ENCODE measurements around the gene ADAMTSL1. TPM values are rescaled to one million over a fixed set of nuclear protein-coding genes. Genes with fewer than 3 reads are reported as not detected.

The ADAMTSL1 gene
- total and polyA plus RNA-seq, 2 of the 8 experiments (the other 6 are each of a cell fraction or from before 2014, with no cell fraction given): 0.84 to 1.1 TPM

- no peaks in the 10 kb centered on the region for H3K79me2 ChIP-seq (ENCODE audit: control insufficient read depth in 1 of 2, insufficient read depth in 2 of 2, low read length in 2 of 2)
- H3K4me2 ChIP-seq (ENCODE audit: insufficient read depth in 1 of 2, low read depth in 2 of 2, low read length in 2 of 2): no peak overlapping the region
- no peak overlapping the region for H3K23ac ChIP-seq (ENCODE audit: insufficient read length)
- H3K4ac ChIP-seq (replicated peaks; ENCODE audit: insufficient read length, low read depth, low read length): no peak overlapping the region
- H2AK5ac ChIP-seq (ENCODE audit: low read depth, low read length): no peak overlapping the region
- no peak overlapping the region for H2BK20ac ChIP-seq (ENCODE audit: low read length)
- no peak overlapping the region for H2BK5ac ChIP-seq (ENCODE audit: low read depth, low read length)
- H4K20me1 ChIP-seq (replicated peaks in 1 of 2; ENCODE audit: control insufficient read depth in 1 of 2, insufficient read depth in 2 of 2, low read length in 2 of 2): no peaks in the 10 kb centered on the region
- H3K79me1 ChIP-seq (ENCODE audit: low read depth, low read length): no peaks in the 10 kb centered on the region
- 94% methylated on average over 2 of the region's 2 CpGs; no CpG with 5 or more reads in 1 of the 2 experiments for WGBS, 2 experiments (ENCODE audit: extremely low coverage in 1 of 2, insufficient coverage in 1 of 2, insufficient read length in 1 of 2, insufficient replicate concordance in 2 of 2, low coverage in 1 of 2, low lambda C conversion rate in 2 of 2, missing lambda C conversion rate in 1 of 2)
- H3K56ac ChIP-seq (replicated peaks; ENCODE audit: insufficient read length, low read depth, low read length): no peak overlapping the region
- TF ChIP-seq RXRA (IDR thresholded peaks at IDR 0.05; ENCODE audit: insufficient read depth, low read depth, low read length): no peak
- TF ChIP-seq TAF1 (IDR thresholded peaks at IDR 0.05; ENCODE audit: low read depth, low read length): no peak
- no peak for TF ChIP-seq E2F6 (IDR thresholded peaks at IDR 0.05)
- no peak for TF ChIP-seq MAX (IDR thresholded peaks at IDR 0.05)
- no peak for TF ChIP-seq SP2 (IDR thresholded peaks at IDR 0.05; ENCODE audit: low read length)
- TF ChIP-seq SIRT6 (IDR thresholded peaks at IDR 0.05; ENCODE audit: low read length): no peak
- TF ChIP-seq CBX8 (IDR thresholded peaks at IDR 0.05; ENCODE audit: borderline replicate concordance, low read depth, low read length): no peak
- no peak for TF ChIP-seq CEBPB (IDR thresholded peaks at IDR 0.05; ENCODE audit: low read depth, low read length)
- TF ChIP-seq SP4 (IDR thresholded peaks at IDR 0.05; ENCODE audit: low read length): no peak
- TF ChIP-seq FOSL1 (IDR thresholded peaks at IDR 0.05; ENCODE audit: insufficient read depth, low read depth, low read length): no peak
- TF ChIP-seq ATF3 (IDR thresholded peaks at IDR 0.05; ENCODE audit: insufficient read depth, low read depth, low read length): no peak
- TF ChIP-seq HDAC2 (IDR thresholded peaks at IDR 0.05; ENCODE audit: borderline replicate concordance in 1 of 2, low read depth in 2 of 2, low read length in 2 of 2): no peak
- TF ChIP-seq TAF7 (optimal IDR thresholded peaks at IDR 0.05; ENCODE audit: borderline replicate concordance, low read depth, low read length): no peak
- DNase-seq (ENCODE audit: low read depth in 1 of 2, low spot score in 2 of 2): no peak
- ChIA-PET POLR2A (ENCODE audit: partially characterized antibody) (no interaction called here), CTCF (ENCODE audit: partially characterized antibody) (no interaction called here)
- H3K27me3 ChIP-seq (replicated peaks in 1 of 4; ENCODE audit: control insufficient read depth in 3 of 4, extremely low read depth in 1 of 4, insufficient read depth in 3 of 4, low read length in 3 of 4): no peaks in the 10 kb centered on the region
- no peak overlapping the region for H2AFZ ChIP-seq (ENCODE audit: low read length)
- no peak for FAIRE-seq
- H3K9me3 ChIP-seq (ENCODE audit: insufficient read depth in 2 of 2, low read depth in 1 of 2, low read length in 1 of 2): no peaks in the 10 kb centered on the region
- H3K4me3 ChIP-seq (ENCODE audit: extremely low read depth in 1 of 4, insufficient read depth in 2 of 4, low read depth in 3 of 4, low read length in 4 of 4): no peak overlapping the region
- H2BK120ac ChIP-seq (replicated peaks; ENCODE audit: low read depth, low read length): no peak overlapping the region
- H3K18ac ChIP-seq (ENCODE audit: extremely low read depth, low read length): no peak overlapping the region
- no peak overlapping the region for H3K14ac ChIP-seq (ENCODE audit: insufficient read length)
- no peak overlapping the region for H4K5ac ChIP-seq (ENCODE audit: insufficient read length, low read depth, low read length)
- H3K9ac ChIP-seq (replicated peaks in 1 of 4; ENCODE audit: extremely low read depth in 1 of 4, low read depth in 3 of 4, low read length in 3 of 4): no peak overlapping the region
- no peak overlapping the region for H3K27ac ChIP-seq (ENCODE audit: low read depth, low read length)
- H3K23me2 ChIP-seq (ENCODE audit: low read depth, low read length): no peaks in the 10 kb centered on the region
- no peaks in the 10 kb centered on the region for H3K36me3 ChIP-seq (ENCODE audit: control insufficient read depth in 2 of 4, insufficient read depth in 4 of 4, low read length in 3 of 4)
- no peak overlapping the region for H4K8ac ChIP-seq (ENCODE audit: extremely low read depth, insufficient read depth, low read length)
- no peak overlapping the region for H2BK12ac ChIP-seq (ENCODE audit: low read depth, low read length)
- no peaks in the 10 kb centered on the region; a peak in 2 of 7 replicates for H3K4me1 ChIP-seq (replicated peaks in 1 of 4; ENCODE audit: control insufficient read depth in 3 of 4, insufficient read depth in 4 of 4, low read length in 3 of 4)
- H4K91ac ChIP-seq (replicated peaks; ENCODE audit: insufficient read length, low read length): no peak overlapping the region
- H2BK15ac ChIP-seq (ENCODE audit: low read length): no peak overlapping the region
Measured at GRCh38 chr9:18482371-18482770, 8.4 kb downstream of the ADAMTSL1 start.

All from H1 (cell line).